ENCODE data around the gene NPHP4.

GRCh38 chr1:5975133-5975880 is 16.9 kb downstream of the NPHP4 start:
- no peak for TF ChIP-seq ZNF687 (IDR thresholded peaks at IDR 0.05)
- no peak for TF ChIP-seq POLR2AphosphoS2 (IDR thresholded peaks at IDR 0.05; ENCODE audit: low read depth, low read length)
- no peak for TF ChIP-seq LARP7 (IDR thresholded peaks at IDR 0.05)

All from GM12878 (cell line).